Measurements from ENCODE around the gene PIK3C2B.

Gene PIK3C2B

GRCh38 chr1:204478921-204479320 is 15.7 kb downstream of the PIK3C2B start:
- DNase-seq = no peak

DNA sequence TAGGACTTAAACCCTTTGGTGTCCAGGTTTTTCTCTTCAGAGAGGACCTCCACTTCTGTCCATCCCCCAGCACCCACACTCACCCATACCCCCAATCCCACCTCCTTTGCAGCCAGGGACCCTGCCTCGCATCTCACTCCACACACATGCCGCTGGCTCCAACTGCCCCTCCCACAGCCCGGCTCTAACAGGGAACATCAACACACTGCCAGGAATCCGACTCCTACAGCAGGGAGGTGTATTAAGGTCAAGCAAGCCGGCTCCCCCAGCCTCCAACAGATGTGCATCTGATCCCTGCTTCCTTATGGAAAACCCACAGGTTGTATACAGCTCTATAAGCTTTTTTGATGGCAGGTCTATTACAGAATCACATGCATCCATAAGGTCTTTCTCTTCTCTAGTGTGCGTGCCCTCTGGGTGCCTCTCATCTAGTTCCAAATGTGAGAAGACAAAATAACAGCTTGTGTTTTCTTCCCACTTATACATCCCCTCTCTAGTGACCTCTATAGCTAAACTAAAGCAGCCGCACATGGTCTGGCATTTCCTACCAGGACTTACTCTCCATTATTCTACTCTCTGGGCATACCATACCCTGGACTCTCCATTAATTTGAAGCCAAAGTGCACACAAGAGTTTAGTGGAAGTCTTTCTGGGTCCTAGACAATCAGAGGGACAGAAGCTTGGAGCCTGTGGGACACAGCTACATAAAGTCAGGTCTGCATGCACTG is 16.3 kb downstream of the PIK3C2B start:
- no peak for DNase-seq

DNA sequence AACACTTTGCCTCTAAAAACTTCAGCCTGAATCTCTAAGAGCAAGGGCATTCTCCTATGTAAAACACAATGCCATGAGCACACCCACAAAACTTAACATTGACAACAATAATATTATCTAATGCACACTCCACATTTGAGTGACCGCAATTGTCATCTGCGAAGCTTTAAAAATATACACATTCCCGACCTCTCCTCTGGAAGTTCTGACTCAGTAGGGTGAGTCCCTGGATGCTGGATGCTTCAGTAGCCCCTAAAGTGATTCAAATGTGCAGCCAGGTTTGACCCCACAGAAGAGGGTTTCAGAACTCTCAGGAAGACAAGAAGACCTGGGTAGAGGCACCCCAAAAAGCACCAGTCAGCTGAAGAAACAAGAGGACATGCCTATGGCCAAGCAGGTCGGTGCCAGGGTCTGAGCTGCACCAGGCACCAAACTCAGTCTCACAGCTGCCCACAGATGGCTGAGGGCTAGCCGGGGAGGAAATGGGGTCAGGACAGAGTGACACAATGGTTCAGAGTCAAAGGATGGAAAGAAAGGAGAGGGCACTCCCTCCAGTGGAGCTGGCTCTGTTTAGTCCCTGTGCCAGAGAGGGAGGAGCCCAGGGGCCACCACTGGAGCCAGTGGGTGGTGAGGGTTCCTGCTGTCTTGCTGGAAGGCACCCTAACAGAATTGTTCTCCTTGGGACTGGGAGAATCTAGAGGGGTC is 17.4 kb downstream of the PIK3C2B start:
- no peak for DNase-seq

GRCh38 chr1:204476563-204476962 is 18.0 kb downstream of the PIK3C2B start:
- DNase-seq = no peak

DNA sequence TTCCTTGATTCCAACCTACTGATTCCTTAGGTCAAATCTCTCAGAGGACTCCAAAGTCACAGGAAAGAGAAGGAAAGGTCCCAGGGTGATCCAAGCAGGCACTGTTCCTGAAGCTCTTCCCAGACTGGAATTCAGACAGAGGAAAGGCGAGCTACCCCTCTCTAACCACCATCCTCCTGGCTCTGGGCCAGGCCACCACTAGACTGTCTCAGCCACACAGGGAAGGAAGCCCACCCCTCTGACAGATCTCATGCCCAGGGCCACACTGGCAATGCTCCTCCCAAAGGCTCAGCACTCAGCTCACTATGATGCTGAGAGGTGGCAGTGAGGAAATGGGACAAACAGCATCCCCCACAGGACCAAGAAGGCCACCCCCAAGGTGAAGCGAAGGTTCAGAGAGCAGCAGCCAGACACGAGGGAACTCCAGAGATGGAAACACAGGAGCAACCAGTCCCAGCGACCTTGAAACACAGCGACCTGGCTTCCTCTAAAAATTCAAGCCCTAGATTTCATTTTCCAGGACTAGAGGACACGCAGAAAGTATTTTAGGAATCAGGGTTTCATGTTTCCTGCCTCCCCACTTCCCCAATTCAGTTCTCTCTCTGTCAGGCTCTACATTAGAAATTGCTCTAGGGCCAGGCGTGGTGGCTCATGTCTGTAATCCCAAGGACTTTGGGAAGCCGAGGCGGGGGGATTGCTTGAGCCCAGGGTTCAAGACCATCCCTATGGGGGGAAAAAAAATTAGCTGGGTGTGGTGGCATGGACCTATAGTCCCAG is 18.8 kb downstream of the PIK3C2B start:
- DNase-seq = no peak

DNA sequence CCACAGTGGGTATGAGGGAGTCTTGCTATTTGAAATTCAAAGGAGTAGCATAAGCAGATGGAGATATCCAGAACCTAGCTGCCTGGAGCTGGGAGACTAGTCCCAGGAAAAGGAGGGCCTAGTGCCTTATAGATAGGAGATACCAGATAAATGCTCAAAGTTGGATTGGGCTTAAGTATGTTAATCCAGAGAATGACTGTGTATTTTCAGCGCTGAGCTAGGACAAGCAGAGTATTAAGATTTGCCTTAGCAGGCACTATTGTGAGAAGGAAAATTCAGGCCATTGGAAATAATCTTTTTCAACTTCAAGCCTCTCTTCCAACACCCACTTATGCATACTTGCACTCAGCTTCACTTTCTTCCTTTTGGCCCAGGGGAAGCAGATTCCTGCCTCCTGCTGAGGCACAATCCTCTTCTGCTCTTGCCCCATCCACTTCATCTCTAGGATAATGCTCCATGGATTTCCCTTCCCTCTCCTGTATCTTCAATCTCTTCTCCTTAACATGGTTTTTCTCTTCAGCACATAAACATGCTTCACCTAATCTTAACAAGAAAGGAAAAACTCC is 21.1 kb downstream of the PIK3C2B start:
- DNase-seq = no peak

GRCh38 chr1:204472660-204473059 is 21.9 kb downstream of the PIK3C2B start:
- no peak for DNase-seq

DNA sequence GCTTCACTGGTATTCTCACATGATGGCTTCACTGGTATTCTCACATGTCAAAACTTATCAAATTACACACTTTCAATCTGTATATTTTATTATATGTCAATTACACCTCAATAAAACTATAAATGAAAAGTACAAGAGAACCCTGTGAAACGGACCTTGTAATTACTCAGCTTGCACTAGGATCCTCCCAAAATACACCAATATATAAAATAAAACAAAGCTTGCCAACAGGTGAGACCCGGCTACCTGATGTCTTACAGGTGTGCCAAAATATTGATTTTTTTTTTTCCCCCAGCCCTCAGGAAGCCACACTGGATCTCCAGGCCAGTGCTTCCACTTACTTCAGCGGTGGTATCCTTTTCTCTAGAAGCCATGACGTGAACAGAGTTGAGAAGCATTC is 22.9 kb downstream of the PIK3C2B start:
- no peak for DNase-seq

GRCh38 chr1:204469304-204469703 is 25.3 kb downstream of the PIK3C2B start:
- DNase-seq = no peak

- DNase-seq = no peak
Measured at GRCh38 chr1:204468766-204469302, 25.8 kb downstream of the PIK3C2B start.

GRCh38 chr1:204468206-204468605 is 26.4 kb downstream of the PIK3C2B start:
- DNase-seq = no peak

GRCh38 chr1:204466416-204467405 is 27.9 kb downstream of the PIK3C2B start:
- DNase-seq = no peak

- no peak for DNase-seq
Measured at GRCh38 chr1:204465546-204466415, 28.8 kb downstream of the PIK3C2B start.

GRCh38 chr1:204464701-204465100 is 29.9 kb downstream of the PIK3C2B start:
- DNase-seq = no peak

GRCh38 chr1:204464187-204464631 is 30.4 kb downstream of the PIK3C2B start:
- DNase-seq = no peak

- no peak for DNase-seq
Measured at GRCh38 chr1:204463125-204464060, 31.2 kb downstream of the PIK3C2B start.

GRCh38 chr1:204462229-204462561 is 32.4 kb downstream of the PIK3C2B start:
- DNase-seq = no peak

DNA sequence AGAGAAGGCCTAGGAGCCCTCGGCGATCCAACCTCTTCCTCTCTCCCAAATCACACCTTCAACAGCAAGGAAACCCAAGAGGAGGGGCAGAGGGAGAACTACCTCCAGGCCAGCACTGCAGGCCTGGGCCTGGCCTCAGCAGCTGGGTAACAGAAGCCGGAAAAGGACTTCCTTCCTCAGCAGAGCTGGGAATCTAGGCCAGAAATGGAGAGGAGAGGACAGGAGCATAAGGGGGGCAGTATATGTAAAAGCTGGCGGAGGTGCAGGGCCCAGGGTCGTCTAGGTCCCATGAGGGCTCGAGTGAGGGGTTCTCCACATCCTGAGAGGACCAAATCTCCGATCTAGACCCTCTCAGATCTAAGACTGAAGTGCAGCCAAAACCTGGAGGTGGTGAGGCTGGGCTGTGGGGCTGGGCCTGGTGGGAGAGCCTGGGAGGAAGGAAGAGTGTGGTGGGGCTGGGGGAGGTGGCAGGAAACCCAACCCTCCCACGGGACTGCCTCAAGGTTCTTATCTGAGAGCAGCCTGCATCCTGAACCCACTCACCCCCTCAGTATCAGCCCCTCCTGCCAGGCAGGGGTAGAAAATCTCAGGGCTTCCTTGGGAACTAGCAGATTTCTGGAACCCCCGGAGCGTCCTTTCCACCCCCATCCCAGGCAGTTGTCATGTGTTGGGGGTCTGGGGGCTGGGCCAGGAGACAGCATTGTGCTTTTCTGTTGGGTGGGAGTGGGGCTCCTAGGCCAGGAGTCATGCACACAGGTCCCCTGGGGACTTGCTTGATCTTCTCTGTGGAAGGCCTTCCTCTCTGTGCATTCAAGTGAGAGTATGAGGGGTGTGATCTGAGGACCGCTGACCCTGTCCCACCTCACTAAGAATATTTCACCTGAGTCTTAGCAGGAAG is 33.0 kb downstream of the PIK3C2B start:
- peak; percentile 13 to 14 for DNase-seq

DNA sequence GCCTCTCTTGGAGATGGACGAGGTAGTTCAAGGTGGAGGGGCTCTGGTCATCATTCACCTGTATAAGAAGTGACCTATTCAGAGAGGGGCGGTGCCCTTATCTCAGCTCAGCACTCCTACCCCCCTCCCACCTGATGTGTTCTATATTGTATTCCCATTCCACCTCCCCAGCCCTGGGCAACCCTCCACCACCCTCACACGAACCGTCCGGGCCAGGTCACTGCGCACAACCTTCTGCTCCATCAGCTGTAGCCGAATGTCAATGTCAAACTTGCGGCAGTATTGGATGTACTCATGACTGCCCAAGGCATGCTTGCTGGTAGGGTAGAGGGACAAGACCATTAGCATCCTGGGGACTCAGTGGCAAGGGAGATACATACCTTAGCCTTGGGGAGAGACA is 34.3 kb downstream of the PIK3C2B start:
- no peak for DNase-seq

Measured in AML-193 (cell line).